Activated effector memory CD4-positive, alpha-beta T cell treated with Interleukin-2 at 50 U/mL for 16 hours (primary cell): ENCODE results near the gene INPP4A.

ENCODE experiments used
- DNase-seq: peaks from one replicate; pipeline ENCODE4 v3.0.0-alpha.2; 2020

Gene INPP4A

DNA sequence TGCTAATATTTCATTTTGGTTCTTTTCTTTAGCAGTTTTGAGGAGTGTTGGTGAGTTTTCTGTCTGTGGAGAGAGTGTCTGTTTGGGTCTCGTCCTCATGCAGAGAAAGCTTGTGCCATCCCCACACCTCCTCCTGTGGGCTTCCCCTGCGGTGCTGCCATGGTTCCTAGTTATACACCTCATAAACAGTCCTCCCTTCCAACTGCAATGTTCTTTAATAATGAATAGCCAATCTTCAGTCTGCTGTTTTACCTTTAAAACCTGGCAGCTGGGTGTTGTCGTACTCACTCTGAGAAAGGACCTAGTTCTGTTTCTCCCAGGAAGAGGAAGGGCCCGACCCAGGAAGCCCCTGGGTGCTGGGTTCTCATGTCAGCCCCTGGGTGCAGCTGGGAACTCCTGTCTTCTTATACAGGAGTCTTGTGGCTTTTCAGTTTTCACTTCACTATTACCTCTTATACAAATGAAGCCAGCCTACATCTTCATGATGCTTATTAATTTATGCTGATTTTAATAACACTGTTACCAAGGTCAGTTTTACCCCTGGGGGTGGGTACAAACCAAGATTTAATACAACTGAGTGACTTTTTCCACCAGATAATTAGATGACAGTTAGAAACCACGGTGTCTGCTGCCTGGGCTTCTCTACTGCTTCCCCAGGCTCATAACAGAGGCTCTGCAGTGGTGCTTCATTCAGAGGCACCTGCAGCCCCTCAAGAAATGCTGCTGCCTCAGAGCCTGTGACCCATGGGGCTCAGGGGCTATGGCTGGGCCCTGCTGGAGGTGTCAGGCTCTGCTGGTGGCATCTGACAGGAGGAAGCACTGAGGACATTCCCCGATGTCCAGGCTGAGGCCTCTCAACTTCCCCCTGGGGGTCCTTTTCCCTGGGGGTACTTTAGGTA is 104.5 kb downstream of the INPP4A start:
- no peak for DNase-seq

DNA sequence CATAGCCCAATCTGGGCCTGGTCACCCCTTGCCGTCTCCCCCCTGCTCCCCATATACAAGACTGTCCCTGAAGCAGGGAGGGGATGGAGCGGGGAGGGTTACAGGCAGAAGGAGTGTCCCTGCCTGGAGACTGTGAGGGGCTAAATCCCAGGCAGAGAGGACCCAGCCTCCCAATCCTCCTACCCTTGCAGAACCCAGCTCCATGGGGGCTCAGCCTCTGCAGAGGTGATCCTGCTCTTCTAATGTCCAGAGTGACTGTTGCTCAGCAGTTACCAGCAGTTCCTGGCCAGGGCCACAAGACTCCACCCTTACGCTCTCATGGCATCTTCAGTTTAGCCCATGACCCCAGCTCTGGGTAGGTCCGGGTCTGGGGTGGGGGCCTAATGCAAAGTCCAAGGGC is 105.5 kb downstream of the INPP4A start:
- DNase-seq: no peak

DNA sequence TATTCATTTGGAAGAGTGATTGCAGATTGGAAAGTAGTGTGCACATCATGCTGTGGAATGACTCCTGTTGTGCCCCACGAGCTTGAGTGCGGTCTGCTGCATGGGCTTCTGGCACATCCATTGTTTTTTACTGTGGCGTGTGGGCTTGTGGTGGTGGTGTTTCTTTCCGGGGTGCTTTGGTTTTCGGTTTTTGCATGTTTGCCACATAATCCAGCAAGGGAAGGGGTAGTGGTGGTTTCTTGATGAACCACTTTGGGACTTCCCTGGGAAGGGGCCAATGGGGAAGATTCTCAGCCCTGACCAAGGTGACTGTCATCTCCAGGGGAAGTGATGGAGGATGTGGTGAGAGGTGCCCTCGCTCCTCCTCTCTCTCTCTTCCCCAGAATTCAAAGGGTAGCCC is 106.7 kb downstream of the INPP4A start:
- no peak for DNase-seq

DNA sequence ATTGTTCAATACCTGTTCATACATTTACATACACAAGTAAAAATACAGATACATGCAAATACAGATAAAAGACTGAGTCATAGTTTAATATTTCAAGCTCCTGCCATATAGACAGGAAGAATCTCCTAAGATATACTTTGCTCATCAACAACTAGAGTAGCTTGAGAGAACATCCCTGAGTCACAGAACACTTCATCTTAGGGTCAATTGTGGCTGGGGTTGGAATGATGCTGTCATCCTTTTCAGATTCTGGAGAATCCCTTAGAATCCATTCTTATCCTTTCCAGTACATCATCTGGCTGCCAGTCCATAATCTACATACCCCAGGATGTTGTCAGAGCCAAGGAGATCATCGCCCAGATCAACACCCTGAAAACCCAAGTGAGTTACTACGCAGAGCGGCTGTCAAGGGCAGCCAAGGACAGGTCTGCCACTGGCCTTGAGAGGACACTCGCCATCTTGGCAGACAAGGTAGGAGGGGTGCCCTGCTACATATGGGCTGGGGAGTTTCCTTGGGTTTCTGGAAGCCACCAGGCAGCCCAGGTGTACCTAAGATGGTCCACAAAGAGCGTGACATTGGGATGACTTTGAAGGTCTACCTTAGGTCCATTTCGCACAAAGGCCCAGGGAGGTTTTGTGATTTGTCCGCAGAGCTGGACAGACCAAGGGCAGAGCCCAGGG is 108.0 kb downstream of the INPP4A start:
- DNase-seq: no peak

DNA sequence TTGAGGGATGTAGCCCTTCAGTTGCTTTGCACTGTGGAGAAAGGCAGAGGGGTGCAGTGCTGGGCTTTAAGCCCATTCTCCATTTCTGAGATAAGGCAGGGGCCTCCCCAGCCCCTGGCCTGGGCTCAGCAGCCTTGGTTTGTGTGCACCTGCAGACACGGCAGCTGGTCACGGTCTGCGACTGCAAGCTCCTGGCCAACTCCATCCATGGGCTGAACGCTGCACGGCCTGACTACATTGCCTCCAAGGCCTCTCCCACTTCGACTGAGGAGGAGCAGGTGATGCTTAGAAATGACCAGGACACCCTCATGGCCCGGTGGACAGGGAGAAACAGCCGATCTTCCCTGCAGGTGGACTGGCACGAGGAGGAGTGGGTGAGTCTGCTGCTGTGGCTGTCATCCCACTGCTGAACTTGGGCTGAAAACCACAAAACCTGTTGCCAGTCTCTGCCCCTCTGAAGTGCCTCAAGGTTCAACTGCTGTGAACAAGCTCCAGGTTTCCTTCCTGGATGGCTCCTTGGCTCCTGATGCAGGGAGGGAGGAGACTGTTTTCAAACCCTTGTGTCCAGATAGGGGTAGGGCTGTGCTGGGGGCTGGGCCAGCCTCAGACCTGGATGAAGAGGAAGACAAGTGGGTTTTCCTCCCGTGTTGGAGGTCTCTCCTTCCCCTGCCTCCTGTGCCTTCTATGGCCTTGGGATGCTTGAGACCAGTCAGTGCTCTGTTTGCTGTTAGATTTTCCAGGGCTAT is 109.6 kb downstream of the INPP4A start:
- DNase-seq: no peak

DNA sequence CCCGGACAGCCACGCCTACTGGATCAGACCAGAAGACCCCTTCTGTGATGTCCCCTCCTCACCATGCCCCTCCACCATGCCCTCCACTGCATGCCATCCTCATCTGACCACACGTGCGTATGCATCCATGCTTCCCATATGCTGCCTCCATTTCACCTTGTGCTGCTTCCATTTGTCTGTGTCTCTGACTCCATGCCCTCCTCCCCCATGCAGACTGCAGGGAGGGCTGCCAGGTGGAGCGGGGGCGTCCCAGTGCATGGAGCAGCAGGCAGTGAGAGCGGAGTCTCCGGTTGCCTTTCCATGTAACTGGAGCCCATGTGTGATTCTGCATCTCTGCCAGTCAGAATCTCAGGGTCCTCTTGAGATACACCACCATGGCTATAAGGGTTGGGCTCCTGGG is 111.0 kb downstream of the INPP4A start:
- DNase-seq: no peak

DNA sequence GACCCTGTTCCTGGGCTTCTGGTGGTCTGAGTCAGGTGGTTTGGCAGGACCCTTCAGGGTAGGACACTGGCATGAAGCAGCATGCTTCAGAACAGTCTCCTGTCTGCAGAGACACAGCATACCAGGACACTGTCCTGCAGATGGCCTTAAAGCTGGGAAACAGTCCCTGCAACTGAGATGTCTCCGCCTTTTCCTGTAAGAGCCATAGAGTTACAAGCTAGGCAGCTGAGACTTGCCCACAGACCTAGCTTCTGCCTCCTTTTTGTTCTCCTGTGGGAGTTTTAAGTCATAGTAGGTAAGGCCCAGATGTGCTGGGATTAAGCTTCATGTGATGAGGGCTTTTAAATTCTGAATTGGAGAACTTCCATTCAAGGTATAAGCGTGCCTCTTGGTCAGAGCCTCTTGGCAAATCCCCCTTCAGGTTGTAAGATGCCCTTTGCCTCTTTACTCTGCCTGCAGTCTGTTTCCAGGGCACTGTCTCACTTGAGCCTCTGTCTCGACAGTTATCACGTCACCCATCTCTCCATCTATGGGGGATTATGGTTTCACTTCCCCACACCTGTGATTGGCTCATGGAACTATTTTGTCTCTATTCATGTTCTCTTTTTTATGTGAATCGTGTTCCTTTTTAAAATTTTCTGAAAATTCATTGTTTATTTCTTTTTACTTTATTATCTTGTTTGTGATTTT is 111.8 kb downstream of the INPP4A start:
- DNase-seq: no peak

DNA sequence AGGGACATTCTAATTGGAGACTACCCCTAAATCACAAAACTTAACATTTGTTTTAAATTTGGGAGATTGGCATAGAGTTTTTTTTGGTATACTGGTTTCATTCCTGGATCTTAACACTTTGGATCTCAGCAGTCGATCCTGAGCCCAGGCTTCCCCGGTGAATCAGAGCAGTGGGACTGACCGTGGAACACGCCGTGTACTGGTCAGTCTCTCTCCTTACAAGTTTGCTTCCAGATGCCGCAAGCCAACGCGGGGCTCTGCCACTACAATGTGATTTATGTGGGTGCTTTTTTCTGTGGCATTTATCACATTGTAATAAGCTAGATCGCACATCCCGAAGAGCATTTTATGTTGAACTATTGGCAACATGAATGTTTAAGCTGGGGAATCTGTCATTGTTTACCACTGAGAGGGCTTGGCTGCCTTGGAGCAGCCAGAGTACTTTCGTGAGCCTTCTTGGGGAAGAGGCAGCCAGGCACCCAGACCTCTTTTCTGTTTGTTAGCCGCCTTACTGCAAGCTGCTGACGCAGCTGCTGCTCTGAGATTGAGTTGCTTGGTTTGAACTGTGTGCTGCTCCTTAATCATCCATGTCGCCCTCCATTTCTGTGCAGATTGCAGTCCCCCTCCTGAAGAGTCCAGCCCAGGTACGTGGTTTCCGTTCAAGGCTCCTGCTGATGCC is 114.3 kb downstream of the INPP4A start:
- DNase-seq: no peak

DNA sequence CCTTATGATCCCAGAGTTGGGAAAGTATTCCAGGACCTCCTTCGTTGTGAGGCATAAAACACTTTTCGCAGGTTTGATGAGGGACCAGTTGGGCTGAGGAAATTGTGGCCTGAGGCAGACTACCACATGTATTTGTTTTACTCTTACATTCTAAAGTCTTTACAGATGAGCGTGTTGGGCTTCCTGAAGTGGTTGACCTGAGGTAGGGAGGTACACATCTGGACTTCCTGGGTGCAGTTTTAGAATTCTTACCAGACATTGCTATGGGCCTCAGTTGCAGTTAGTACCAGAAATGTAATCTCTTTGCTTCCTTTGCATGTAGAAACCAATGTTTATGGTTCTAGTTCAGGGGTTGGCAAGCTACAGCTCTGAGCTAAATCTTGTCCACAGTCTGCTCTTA is 114.9 kb downstream of the INPP4A start:
- no peak for DNase-seq

DNA sequence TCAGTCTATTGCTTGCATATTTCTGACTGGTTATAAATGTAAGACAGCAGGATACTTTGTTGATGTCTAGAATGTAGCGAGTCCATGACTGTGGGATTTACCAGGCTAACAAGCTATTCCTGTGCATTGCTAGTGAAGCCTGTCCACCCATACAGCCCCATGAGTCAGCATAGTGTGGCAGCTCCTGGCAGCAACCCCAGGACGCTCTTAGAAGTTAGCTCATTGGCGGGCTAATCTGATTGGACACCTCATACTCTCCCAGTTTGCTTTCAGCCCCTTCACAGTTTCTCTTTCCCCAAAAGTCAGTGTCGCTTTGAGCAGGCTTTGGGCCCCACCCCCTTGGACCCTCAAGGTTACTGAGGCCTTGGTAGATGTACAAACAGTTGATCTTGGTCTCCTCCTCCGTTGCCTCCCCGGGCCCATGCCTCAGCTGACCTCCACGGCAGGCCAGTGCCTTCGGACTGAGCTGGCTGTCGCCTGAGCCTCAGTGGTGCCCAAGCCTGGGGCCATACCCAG is 115.7 kb downstream of the INPP4A start:
- DNase-seq: no peak

DNA sequence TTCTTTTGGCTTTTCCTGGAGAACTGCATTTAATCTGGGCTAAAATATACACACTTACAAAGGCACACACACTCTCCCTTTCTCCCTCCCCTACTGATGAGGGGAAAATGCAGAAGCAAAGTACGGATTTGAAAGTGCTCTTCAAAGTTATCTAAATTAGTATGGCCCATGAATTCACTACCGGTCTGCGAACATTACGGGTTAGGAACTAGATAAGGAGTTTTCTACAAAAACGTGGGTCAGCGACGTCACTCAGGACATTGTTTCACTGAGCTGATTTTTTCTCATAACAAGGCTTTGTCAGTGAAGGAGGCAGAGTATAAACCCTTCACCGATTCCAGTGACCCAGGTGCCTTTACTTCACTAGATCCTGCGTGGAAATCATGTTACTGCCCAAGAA is 116.4 kb downstream of the INPP4A start:
- DNase-seq: no peak

DNA sequence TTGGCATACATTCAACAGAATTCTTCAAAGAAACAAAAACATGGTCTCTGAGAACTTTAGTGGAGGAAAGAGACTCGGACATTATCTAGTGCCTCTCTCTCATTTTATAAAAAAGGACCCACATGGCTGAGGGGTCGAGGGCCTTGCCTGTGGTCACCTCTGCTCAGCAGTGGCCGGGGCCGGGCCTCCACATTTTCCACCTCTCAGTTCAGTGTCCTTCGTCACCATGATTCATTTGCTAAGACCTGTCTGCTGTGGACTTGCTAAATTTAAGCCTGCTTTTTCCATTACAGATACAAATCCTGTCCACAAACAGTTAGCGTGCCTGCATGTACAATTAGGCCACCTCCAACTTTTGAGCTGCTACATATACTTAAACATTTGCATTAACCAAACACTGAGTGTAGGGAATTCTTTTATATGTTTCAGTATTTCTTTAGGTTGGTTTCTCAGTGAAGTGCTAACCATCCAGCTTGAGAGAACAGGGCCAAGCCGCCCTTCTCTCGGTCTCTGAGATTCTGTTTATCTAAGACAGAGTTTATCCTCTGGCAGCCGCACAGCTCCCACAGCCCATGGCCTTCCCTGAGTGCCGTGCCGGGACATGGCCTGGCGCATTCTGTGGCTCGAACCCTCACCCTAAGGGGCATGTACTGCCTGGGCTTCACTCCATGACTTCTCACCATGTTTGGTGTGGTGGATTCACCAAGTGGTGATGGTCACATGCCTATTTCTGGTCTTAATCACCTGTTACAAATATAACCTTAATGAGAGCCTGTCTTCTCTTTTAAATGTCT is 117.4 kb downstream of the INPP4A start:
- no peak for DNase-seq

DNA sequence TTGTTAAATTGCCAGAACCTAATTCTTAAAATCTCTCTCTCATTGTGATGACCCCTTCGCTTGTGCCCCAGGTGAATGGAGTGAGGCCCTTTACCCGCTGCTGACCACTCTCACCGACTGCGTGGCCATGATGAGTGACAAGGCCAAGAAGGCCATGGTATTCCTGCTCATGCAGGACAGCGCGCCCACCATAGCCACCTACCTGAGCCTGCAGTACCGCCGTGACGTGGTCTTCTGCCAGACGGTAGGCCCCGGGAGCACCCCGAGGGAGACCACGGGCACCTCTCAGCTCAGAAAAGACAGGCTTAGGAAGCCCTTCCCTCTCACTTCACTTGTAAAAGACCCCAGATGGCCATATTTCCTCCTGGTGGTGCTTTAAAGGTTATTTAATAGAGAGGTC is 118.7 kb downstream of the INPP4A start:
- DNase-seq: no peak

DNA sequence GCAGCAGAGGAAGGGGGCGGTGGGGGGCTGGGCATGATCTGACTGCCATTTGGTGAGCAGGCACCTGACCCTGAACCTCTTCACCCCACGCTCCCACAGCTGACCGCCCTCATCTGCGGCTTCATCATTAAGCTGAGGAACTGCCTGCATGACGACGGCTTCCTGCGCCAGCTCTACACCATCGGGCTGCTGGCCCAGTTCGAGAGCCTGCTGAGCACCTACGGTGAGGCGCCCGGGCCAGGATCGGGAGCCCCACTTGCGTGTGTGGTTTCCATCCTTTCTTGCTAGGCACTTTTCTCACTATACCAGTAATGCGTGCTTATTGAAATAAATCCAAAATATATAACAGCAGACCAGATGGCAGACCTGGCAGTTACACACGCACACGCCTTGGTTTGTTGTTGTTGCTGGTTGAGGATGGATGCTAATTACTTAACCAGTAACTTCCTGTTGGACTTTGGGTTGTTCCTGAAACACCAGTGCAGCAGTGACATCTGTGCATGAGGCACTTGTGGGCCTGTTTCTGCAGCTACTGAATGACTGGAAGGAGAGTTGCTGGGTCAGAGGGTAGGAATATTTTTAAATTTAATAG is 120.0 kb downstream of the INPP4A start:
- no peak for DNase-seq

DNA sequence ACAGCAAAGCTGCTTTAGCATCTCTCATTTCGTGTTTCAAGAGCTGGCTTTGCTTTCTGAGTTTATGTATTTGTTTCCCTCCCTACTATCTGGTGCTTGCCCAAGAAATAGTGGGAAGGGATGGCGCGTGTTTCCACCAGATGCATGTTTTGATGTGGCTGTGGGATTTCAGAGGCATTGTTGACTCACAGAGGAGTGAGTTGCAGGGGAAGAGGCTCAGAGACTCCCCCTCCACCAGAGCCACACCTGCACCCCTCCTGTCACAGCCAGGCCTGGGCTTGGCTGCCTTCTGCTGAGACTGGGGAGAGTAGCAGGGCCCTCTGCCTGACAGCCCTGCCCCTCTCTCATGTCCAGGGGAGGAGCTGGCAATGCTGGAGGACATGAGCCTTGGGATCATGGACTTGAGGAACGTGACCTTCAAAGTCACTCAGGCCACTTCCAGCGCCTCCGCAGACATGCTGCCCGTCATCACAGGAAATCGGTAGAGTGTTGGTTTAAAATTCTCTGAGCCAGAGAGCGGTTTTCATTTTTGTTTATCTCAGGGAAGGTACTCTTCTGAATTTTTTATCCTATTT is 120.7 kb downstream of the INPP4A start:
- no peak for DNase-seq

DNA sequence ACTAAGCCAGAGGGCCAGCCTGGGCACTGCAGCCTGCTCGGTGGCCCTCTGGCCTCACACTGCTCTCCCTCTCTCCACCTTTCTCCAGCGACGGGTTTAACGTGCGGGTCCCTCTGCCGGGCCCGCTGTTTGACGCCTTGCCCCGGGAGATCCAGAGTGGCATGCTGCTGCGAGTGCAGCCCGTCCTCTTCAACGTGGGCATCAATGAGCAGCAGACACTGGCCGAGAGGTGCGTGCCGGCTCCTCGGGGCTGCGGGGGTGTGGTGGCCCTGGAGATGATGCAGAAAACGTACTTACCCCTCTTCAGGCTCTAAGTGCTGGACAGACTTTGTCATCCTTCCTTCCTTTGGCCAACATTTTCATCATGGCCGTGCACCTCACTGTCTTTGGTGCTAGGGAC is 121.3 kb downstream of the INPP4A start:
- DNase-seq: no peak

DNA sequence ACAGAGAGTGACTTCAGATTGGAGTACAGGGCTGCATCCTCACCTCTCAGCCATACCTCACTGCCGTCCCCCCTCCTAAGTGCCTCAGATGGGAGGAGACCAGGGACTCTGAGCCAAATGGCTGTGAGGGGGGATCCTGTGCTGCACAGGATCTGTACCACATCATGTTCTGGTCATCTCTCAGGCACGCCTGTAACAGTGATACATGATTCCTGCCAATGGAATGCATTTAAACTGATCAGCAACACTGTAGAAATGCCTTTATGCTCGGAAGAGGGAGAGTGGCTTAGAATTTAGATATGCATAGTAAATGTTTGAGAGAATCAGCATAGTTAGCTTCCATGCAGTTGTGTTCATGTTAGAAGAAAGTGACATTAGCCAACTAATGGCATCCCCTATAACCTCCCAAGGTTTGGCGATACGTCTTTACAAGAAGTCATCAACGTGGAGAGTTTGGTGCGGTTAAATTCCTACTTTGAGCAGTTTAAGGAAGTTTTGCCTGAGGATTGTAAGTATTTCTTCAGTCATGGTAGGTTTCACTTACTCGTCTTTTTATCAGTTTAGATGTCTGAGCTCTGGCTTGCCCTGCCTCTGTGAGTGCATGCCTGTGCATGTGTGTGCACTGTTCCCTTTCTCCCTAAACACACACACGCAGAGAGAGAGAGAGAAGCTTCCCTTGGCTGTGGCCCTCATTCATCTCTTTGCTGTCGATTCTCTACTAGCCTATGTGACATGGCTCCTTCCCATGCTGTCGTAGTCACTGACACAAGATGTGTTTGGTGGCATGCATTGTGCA is 123.7 kb downstream of the INPP4A start:
- no peak for DNase-seq

DNA sequence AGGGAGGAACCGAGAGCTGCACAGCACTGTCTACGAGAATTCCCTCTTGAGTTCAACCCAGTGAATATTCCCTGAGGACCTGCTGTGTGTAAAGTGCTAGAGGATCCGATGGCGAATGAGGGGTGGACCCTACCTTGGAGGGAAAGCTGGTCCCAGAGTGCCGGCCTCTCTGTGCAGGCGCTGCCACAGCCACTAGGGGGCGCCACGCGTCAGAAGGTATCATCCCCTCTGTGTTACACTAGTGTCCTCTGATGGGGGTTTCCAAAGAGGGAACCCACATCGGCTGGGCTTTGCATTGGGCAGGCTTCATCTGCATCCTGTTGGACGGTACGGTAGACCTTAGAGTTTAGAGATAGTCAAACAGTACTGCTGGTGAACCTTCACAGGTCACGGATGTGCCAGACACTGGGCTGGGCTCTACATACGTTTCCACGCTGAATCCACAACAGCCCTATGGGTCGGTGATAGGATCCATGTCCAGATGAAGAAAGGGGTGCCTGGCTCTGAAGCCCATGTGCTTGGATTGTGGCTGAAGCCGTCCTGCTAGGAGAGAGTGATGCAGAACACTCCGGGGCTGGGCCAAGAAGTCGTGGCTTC is 124.6 kb downstream of the INPP4A start:
- peak; percentile 53 for DNase-seq

DNA sequence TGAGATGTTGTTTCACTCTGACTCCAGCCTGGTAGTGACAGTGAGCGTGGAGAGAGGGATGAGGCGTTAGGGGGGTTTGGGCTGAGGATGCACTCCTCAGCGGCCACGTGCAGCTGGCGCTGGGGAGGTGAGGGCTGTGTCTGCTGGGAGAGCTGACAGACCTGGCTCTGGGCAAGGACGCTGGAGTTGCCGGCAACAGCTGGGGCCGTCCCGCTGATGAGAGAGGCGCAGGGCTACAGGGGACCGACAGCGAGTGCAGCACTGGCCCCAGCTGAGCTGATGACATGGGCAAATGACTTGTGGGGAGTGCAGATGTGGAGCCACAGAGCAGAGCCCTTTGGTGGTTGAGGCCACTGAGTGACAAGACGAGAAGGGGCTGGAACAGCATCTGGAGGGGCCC is 125.3 kb downstream of the INPP4A start:
- no peak for DNase-seq
